ENCODE measurements around the gene DTX1.

- TF ChIP-seq POLR2AphosphoS5 (IDR thresholded peaks at IDR 0.05; ENCODE audit: low read depth, low read length) (no peak), POLR2A (IDR thresholded peaks at IDR 0.05; ENCODE audit: low read depth, low read length) (no peak), TAF1 (IDR thresholded peaks at IDR 0.05; ENCODE audit: low read depth, low read length) (no peak), PAX5 (IDR thresholded peaks at IDR 0.05; ENCODE audit: insufficient read depth, low read length, severe bottlenecking) (no peak)
Measured at GRCh38 chr12:113120670-113121370, 64.3 kb downstream of the DTX1 start.

All from GM12891 (cell line).